A549 (cell line): ENCODE data around the gene CPNE7. TPM values are rescaled to one million over a fixed set of nuclear protein-coding genes. Genes with fewer than 3 reads are reported as not detected.

Source experiments
- ATAC-seq, 2 experiments: fragments of 200-7000 bp in 1 of 2; fragments of >200 bp in 1 of 2; cut with Nextera tagmentation in 1 of 2; cut with Tn5 transposase in 1 of 2; 3 replicates each; pipeline versions ENCODE4 v1.8.0 to v1.9.1; 2018 to 2020; ENCODE audit warnings: mild to moderate bottlenecking in 1 of 2, moderate library complexity in 1 of 2
- CTCF ChIA-PET: fragments of 300-600 bp; sonication (Branson Sonifier 250); formaldehyde crosslinking; extraction: SDS; loops from one replicate; lab custom pipeline; 2021; ENCODE audit warnings: antibody characterized with exemption, inconsistent platforms; lab: Yijun Ruan, JAX
- POLR2A ChIA-PET: fragments of 350-600 bp; formaldehyde crosslinking; extraction: SDS; loops from one replicate; lab custom pipeline; 2021; ENCODE audit warnings: antibody characterized with exemption, inconsistent platforms; lab: Yijun Ruan, JAX
- DNase-seq, 2 experiments: peaks; one replicate each; pipeline versions ENCODE4 v3.0.0 to v3.0.0-alpha.2; 2011 to 2016; ENCODE audit warnings: low read depth in 1 of 2, low spot score in 1 of 2
- FAIRE-seq: peaks from 2 replicates; lab custom pipeline; 2011; peaks lifted over from hg19 to GRCh38; lab: Jason Lieb, UNC
- H3K27ac ChIP-seq, 2 experiments: fragments of >200 bp; sonication (Bioruptor Twin); formaldehyde crosslinking; 3 replicates each; pipeline ENCODE4 v1.5.1; 2016 to 2017
- H3K4me1 ChIP-seq: fragments of >200 bp; sonication (Bioruptor Twin); formaldehyde crosslinking; 3 replicates; pipeline ENCODE4 v1.6.1; 2016
- H3K4me2 ChIP-seq: fragments of >200 bp; sonication (Bioruptor Twin); formaldehyde crosslinking; 3 replicates; pipeline ENCODE4 v1.6.1; 2016
- H3K4me3 ChIP-seq: fragments of >200 bp; sonication (Bioruptor Twin); formaldehyde crosslinking; 3 replicates; pipeline ENCODE4 v1.5.1; 2016
- H3K9me3 ChIP-seq: fragments of >200 bp; sonication (Bioruptor Twin); formaldehyde crosslinking; 3 replicates; pipeline ENCODE4 v1.6.1; 2016
- ATOH8 ChIP-seq: fragments of 250-450 bp; sonication (Bioruptor Pico); IDR thresholded peaks from 2 replicates; pipeline ENCODE4 v1.5.0; 2020; ENCODE audit warnings: low read depth, mild to moderate bottlenecking, moderate library complexity
- CBX2 ChIP-seq: fragments of 200-600 bp; sonication (generic); IDR thresholded peaks from 2 replicates; pipeline ENCODE4 v1.6.1; 2016; ENCODE audit warnings: low read depth, mild to moderate bottlenecking, borderline replicate concordance
- CEBPB ChIP-seq, 2 experiments: fragments of >200 bp in 1 of 2; sonication (Bioruptor Twin) in 1 of 2; formaldehyde crosslinking in 1 of 2; IDR thresholded peaks; 2 replicates each; pipeline ENCODE4 v1.6.1; 2012 to 2016
- CTCF ChIP-seq: fragments of >200 bp; sonication (Bioruptor Twin); formaldehyde crosslinking; IDR thresholded peaks from 3 replicates; pipeline ENCODE4 v1.5.1; 2016
- EP300 ChIP-seq, 2 experiments: fragments of >200 bp; sonication (Bioruptor Twin); formaldehyde crosslinking; IDR thresholded peaks; 2 replicates in 1 of 2; 3 replicates in 1 of 2; pipeline ENCODE4 v1.6.1; 2016 to 2017
- ESRRA ChIP-seq: fragments of 150-350 bp; IDR thresholded peaks from 2 replicates; pipeline ENCODE4 v1.6.1; 2014; ENCODE audit warnings: mild to moderate bottlenecking, low read length, borderline replicate concordance
- HDAC2 ChIP-seq: fragments of 200-600 bp; sonication (generic); IDR thresholded peaks from 2 replicates; pipeline ENCODE4 v1.6.1; 2016
- HEYL ChIP-seq: fragments of 250-450 bp; sonication (Bioruptor Pico); IDR thresholded peaks from 2 replicates; pipeline ENCODE4 v1.8.0; 2021; ENCODE audit warnings: mild to moderate bottlenecking, moderate library complexity
- HOXB5 ChIP-seq: fragments of 250-450 bp; sonication (Bioruptor Pico); IDR thresholded peaks from 2 replicates; pipeline ENCODE4 v1.5.0; 2020; ENCODE audit warnings: mild to moderate bottlenecking, moderate library complexity
- KDM1A ChIP-seq: fragments of 200-600 bp; sonication (generic); IDR thresholded peaks from 2 replicates; pipeline ENCODE4 v1.6.1; 2016; ENCODE audit warnings: low read depth, mild to moderate bottlenecking
- MAX ChIP-seq: IDR thresholded peaks from 2 replicates; pipeline ENCODE4 v1.6.1; 2012
- NFE2L2 ChIP-seq: fragments of 150-350 bp; conservative IDR thresholded peaks from 2 replicates; pipeline ENCODE4 v1.6.1; 2014; ENCODE audit warnings: low read length
- NR3C1 ChIP-seq: fragments of >200 bp; sonication (Bioruptor Twin); formaldehyde crosslinking; IDR thresholded peaks from 3 replicates; pipeline ENCODE4 v1.6.1; 2017
- POLR2AphosphoS2 ChIP-seq: conservative IDR thresholded peaks from 2 replicates; pipeline ENCODE4 v1.6.1; 2012; ENCODE audit warnings: low read length, improper control_type of control experiment, inconsistent platforms
- RAD21 ChIP-seq, 2 experiments: fragments of >200 bp in 1 of 2; sonication (Bioruptor Twin) in 1 of 2; formaldehyde crosslinking in 1 of 2; IDR thresholded peaks in 1 of 2; conservative IDR thresholded peaks in 1 of 2; 2 replicates in 1 of 2; 3 replicates in 1 of 2; pipeline ENCODE4 v1.6.1; 2012 to 2018; ENCODE audit warnings: inconsistent platforms in 1 of 2
- RCOR1 ChIP-seq: fragments of 150-350 bp; IDR thresholded peaks from 2 replicates; pipeline ENCODE4 v1.6.1; 2014; ENCODE audit warnings: antibody characterized with exemption, low read length, low read depth
- REST ChIP-seq: fragments of 200-600 bp; sonication (generic); IDR thresholded peaks from 2 replicates; pipeline ENCODE4 v1.6.1; 2016; ENCODE audit warnings: antibody characterized with exemption, mild to moderate bottlenecking, moderate library complexity
- RNF2 ChIP-seq: fragments of 200-600 bp; sonication (generic); IDR thresholded peaks from 2 replicates; pipeline ENCODE4 v1.6.1; 2016; ENCODE audit warnings: low read depth, mild to moderate bottlenecking, antibody characterized with exemption, moderate library complexity, borderline replicate concordance
- SREBF2 ChIP-seq: fragments of 450-650 bp; IDR thresholded peaks from 2 replicates; pipeline ENCODE4 v1.6.1; 2014; ENCODE audit warnings: mild to moderate bottlenecking, moderate library complexity
- TFCP2L1 ChIP-seq: fragments of 250-450 bp; sonication (Bioruptor Pico); IDR thresholded peaks from 2 replicates; pipeline ENCODE4 v1.5.0; 2021; ENCODE audit warnings: mild to moderate bottlenecking
- TP53 ChIP-seq: fragments of 250-450 bp; sonication (Bioruptor Pico); IDR thresholded peaks from 2 replicates; pipeline ENCODE4 v1.5.0; 2021; ENCODE audit warnings: mild to moderate bottlenecking, moderate library complexity
- ZNF302 ChIP-seq: fragments of 250-450 bp; sonication (Bioruptor Pico); IDR thresholded peaks from 2 replicates; pipeline ENCODE4 v1.9.0; 2021; ENCODE audit warnings: inconsistent platforms, mild to moderate bottlenecking, moderate library complexity
- WGBS: methylation state at CpG from one replicate; pipeline ENCODE4 v1.1.6; 2017; ENCODE audit errors: missing lambda C conversion rate; 5-methylcytosine and 5-hydroxymethylcytosine counted together
- polyA plus RNA-seq, 4 experiments: library from polyadenylated mRNA; depleted of rRNA in 3 of 4; stranded (reverse); fragments of >200 nt; fragmentation: RNase III in 1 of 4; extraction: RNeasy Plus Mini Kit Qiagen cat#74134 plus additional on column Dnase treatment in 1 of 4; gene quantifications; 2 replicates in 3 of 4; 3 replicates in 1 of 4; pipeline ENCODE4 v1.2.3, GENCODE V29; 2011 to 2017

The CPNE7 gene
- polyA plus RNA-seq, 2 of the 4 experiments (the other 2 are of a cell fraction), result 22.8 to 45.2 TPM

DNA sequence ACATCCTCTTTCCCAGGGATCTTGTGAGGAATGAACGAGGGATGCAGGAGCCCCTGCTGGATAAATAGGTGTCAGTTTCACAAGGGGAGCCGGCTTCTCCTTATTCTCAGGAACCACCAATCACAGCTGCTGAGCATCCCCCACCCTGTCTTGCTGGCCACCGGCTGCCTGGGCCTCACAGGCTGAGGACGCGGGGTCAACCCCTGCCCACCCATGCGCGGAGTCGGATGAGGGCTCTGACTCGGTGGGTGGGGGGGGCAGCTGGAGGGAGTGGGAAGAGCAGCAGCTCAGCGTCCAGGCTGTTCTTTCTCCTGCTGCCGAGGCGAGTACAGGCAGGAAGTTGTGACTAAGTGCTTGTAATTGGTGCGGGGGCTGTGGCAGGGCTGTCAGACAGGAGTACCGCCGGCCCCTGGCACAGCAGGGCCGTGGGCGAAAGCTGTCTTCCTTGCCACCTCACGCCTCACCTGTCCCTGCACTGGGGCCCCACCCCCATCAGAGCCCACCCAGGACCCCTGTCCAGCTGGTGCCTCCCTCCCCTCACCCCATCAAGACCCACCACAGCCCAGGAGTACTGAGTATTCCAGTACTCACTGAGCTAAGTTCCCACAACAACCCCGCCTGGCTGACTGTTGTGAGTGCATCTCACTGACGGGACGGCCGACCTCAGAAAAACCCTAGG, 26.9 kb downstream of the CPNE7 start:
- peak; percentile 65 to 71 for ATAC-seq
- peaks cover 30% of the 10 kb centered on the region for H3K4me1 ChIP-seq
- 14% methylated on average over 16 of the region's 22 CpGs for WGBS
- peak overlapping the region; percentile 54 for H3K4me2 ChIP-seq
- peak; percentile 55 to 56 for DNase-seq
- no peaks in the 10 kb centered on the region for H3K9me3 ChIP-seq
- FAIRE-seq, result no peak
- POLR2A ChIA-PET, result interaction anchor here (1.5 kb wide), 1 partner anchor 31 kb away, joined by 6 read pairs; no protein-coding TSS in a partner anchor
- H3K27ac ChIP-seq, result peak overlapping the region; percentile 23 to 76; a peak in 4 of 6 replicates
- TF ChIP-seq ATOH8 (no peak), NR3C1 (no peak), ESRRA (no peak), RCOR1 (no peak), NFE2L2 (no peak), EP300 (IDR thresholded peaks at IDR 0.05) (no peak), CEBPB (IDR thresholded peaks at IDR 0.05) (no peak), HOXB5 (CRISPR knock-in tag) (no peak), TP53 (CRISPR knock-in tag) (no peak), CTCF (no peak), REST (no peak), HEYL (CRISPR knock-in tag) (no peak), ZNF302 (CRISPR knock-in tag) (no peak), SREBF2 (no peak), TFCP2L1 (CRISPR knock-in tag) (no peak), CBX2 (no peak), HDAC2 (no peak), RNF2 (no peak)
- no peak overlapping the region for H3K4me3 ChIP-seq
- CTCF ChIA-PET, result interaction anchor here (0.8 to 4.2 kb wide), 11 partner anchors 12 to 259 kb away, joined by 3 to 49 read pairs (median 3); partner anchors contain the start of genes CPNE7 and DPEP1

- Histone ChIP-seq H3K9me3 (no peaks in the 10 kb centered on the region), H3K4me1 (peaks cover 28% of the 10 kb centered on the region), H3K4me3 (no peak overlapping the region), H3K27ac (peak overlapping the region in 1 of 2 experiments; percentile 76; a peak in 3 of 6 replicates), H3K4me2 (peak overlapping the region; percentile 54)
- no peak for DNase-seq
- ChIA-PET CTCF (interaction anchor here (0.8 to 4.2 kb wide), 9 partner anchors 12 to 97 kb away, joined by 3 to 49 read pairs (median 3); partner anchors contain the start of genes CPNE7 and DPEP1), POLR2A (interaction anchor here (1.5 kb wide), 1 partner anchor 30 kb away, joined by 6 read pairs; no protein-coding TSS in a partner anchor)
- no peak for FAIRE-seq
- peak; percentile 3 to 9; a peak in 3 of 6 replicates for ATAC-seq
- TF ChIP-seq KDM1A (no peak), REST (no peak), MAX (no peak), POLR2AphosphoS2 (no peak), RAD21 (conservative IDR thresholded peaks at IDR 0.05 in 1 of 2, IDR thresholded peaks at IDR 0.05 in 1 of 2) (no peak)
- whole genome bisulfite sequencing, result 87% methylated on average over 2 of the region's 5 CpGs
Observed at GRCh38 chr16:89602952-89603590, 27.5 kb downstream of the CPNE7 start.
